Effector memory CD4-positive, alpha-beta T cell (primary cell): Measurements from ENCODE around the gene MICU1.

ENCODE experiments used
- DNase-seq, 3 donors: peaks; one replicate each; pipeline ENCODE4 v3.0.0-alpha.2; 2020
- H3K27ac ChIP-seq: 2 replicates; pipeline ENCODE4 v1.7.0; 2013; ENCODE audit warnings: mild to moderate bottlenecking, low read length, moderate library complexity; ENCODE audit not compliant: insufficient read depth, poor library complexity, severe bottlenecking
- H3K27me3 ChIP-seq: replicated peaks from 2 replicates; pipeline ENCODE4 v1.7.0; 2013; ENCODE audit warnings: mild to moderate bottlenecking, low read length; ENCODE audit not compliant: insufficient read depth, control insufficient read depth, poor library complexity, severe bottlenecking
- H3K36me3 ChIP-seq: 2 replicates; pipeline ENCODE4 v1.7.0; 2013; ENCODE audit warnings: mild to moderate bottlenecking, low read length, moderate library complexity; ENCODE audit not compliant: control insufficient read depth, insufficient read depth
- H3K4me1 ChIP-seq: 2 replicates; pipeline ENCODE4 v1.7.0; 2013; ENCODE audit warnings: low read length, mild to moderate bottlenecking; ENCODE audit not compliant: control insufficient read depth, insufficient read depth, poor library complexity, severe bottlenecking
- H3K4me3 ChIP-seq: 2 replicates; pipeline ENCODE4 v1.7.0; 2013; ENCODE audit warnings: low read length, low read depth, mild to moderate bottlenecking; ENCODE audit not compliant: insufficient read depth, poor library complexity, severe bottlenecking
- H3K9me3 ChIP-seq: 2 replicates; pipeline ENCODE4 v1.7.0; 2013; ENCODE audit warnings: mild to moderate bottlenecking, low read length, moderate library complexity; ENCODE audit not compliant: control insufficient read depth

Gene MICU1

DNA sequence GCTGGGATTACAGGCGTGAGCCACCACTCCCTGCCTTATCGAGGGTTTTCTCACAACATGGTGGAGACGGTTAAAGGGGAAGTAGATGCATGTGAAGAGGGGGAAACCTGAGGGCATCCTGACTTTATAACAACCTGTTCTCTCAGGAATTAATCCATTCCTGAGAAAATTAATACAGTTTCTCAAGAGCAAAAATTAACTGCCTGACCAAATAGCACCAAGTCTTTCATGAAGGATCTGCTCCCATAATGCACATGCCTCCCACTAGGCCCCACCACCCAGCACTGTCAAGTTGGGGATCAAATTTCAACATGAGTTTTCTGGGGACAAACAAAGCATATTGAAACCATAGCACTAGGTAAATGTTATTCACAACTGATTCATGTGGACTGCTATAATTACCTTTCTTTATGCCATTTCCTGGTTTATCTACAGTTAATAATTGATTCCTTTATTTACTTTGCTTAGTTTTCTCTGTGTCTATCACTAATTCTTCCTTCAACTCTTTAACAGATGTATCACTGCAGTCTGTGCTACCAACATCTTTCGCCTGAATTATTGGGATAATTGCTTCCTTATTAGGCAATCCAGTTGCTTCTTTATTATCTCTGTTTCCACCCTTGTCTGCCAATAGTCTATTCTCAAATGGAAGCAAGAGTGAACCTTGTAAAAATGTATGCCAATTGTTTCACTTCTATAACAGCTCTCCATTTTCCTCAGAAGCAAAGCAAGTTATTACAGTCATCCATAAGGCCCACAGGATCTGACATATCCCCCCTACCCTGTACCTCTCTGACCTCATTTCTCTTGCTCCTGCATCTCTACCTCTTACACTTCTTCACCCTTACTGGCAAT lies 12.9 kb upstream of the MICU1 start:
- Histone ChIP-seq H3K27me3 (no peaks in the 10 kb centered on the region), H3K36me3 (no peaks in the 10 kb centered on the region), H3K9me3 (no peaks in the 10 kb centered on the region), H3K27ac (no peak overlapping the region), H3K4me3 (no peak overlapping the region), H3K4me1 (no peaks in the 10 kb centered on the region)
- DNase-seq = no peak

GRCh38 chr10:72637398-72637857 lies 11.5 kb upstream of the MICU1 start:
- no peaks in the 10 kb centered on the region for H3K36me3 ChIP-seq
- DNase-seq = no peak
- H3K9me3 ChIP-seq = no peaks in the 10 kb centered on the region
- no peaks in the 10 kb centered on the region for H3K4me1 ChIP-seq
- H3K27me3 ChIP-seq = no peaks in the 10 kb centered on the region
- no peak overlapping the region for H3K27ac ChIP-seq
- H3K4me3 ChIP-seq = no peak overlapping the region

GRCh38 chr10:72630144-72630543 lies 4.3 kb upstream of the MICU1 start:
- Histone ChIP-seq H3K4me3 (no peak overlapping the region), H3K36me3 (no peaks in the 10 kb centered on the region), H3K9me3 (no peaks in the 10 kb centered on the region), H3K27me3 (no peaks in the 10 kb centered on the region), H3K4me1 (no peaks in the 10 kb centered on the region), H3K27ac (no peak overlapping the region)
- DNase-seq = no peak

GRCh38 chr10:72626444-72626754 lies 520 bp upstream of the MICU1 start:
- no peak overlapping the region for H3K27ac ChIP-seq

GRCh38 chr10:72625276-72625607 lies 637 bp downstream of the MICU1 start:
- no peaks in the 10 kb centered on the region for H3K27me3 ChIP-seq
- no peak for DNase-seq
- H3K9me3 ChIP-seq = no peaks in the 10 kb centered on the region
- no peaks in the 10 kb centered on the region for H3K4me1 ChIP-seq
- H3K4me3 ChIP-seq = peak overlapping the region; percentile 89
- no peaks in the 10 kb centered on the region for H3K36me3 ChIP-seq
- peak overlapping the region; percentile 57 for H3K27ac ChIP-seq

More at GRCh38 chr10:72626444-72626754, 520 bp upstream of the MICU1 start:
- DNase-seq = no peak
- Histone ChIP-seq H3K36me3 (no peaks in the 10 kb centered on the region), H3K27me3 (no peaks in the 10 kb centered on the region), H3K9me3 (no peaks in the 10 kb centered on the region), H3K4me1 (no peaks in the 10 kb centered on the region), H3K4me3 (peak overlapping the region; percentile 89)

GRCh38 chr10:72622271-72622670 lies 3.6 kb downstream of the MICU1 start:
- no peaks in the 10 kb centered on the region for H3K27me3 ChIP-seq
- H3K4me3 ChIP-seq = no peak overlapping the region
- no peak for DNase-seq
- H3K9me3 ChIP-seq = no peaks in the 10 kb centered on the region
- H3K4me1 ChIP-seq = no peaks in the 10 kb centered on the region
- H3K36me3 ChIP-seq = no peaks in the 10 kb centered on the region
- H3K27ac ChIP-seq = no peak overlapping the region

- Histone ChIP-seq H3K4me3 (no peak overlapping the region), H3K27ac (no peak overlapping the region), H3K9me3 (no peaks in the 10 kb centered on the region), H3K4me1 (no peaks in the 10 kb centered on the region), H3K27me3 (no peaks in the 10 kb centered on the region), H3K36me3 (no peaks in the 10 kb centered on the region)
- no peak for DNase-seq
Measured at GRCh38 chr10:72616716-72617115, 9.2 kb downstream of the MICU1 start.

DNA sequence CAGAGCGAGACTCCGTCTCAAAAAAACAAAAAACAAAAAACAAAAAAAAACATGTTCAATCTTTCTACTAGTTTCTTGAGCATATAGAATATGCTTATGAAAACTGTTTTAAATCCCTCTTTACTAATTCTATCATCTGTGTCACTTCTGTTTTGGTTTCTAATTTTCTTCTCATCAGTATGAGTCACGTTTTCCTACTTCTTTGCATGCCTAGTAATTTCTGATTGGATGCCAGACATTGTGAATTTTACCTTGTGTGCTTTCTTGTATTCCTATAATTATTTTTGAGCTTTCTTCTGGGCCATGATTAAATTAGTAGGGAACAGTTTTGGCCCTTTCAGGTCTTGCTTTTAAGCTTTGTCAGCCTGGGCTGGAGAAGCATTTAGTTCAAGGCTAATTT lies 9.9 kb downstream of the MICU1 start:
- H3K27ac ChIP-seq = no peak overlapping the region
- H3K9me3 ChIP-seq = no peaks in the 10 kb centered on the region
- no peaks in the 10 kb centered on the region for H3K4me1 ChIP-seq
- no peak for DNase-seq
- no peaks in the 10 kb centered on the region for H3K36me3 ChIP-seq
- H3K4me3 ChIP-seq = no peak overlapping the region
- H3K27me3 ChIP-seq = no peaks in the 10 kb centered on the region

GRCh38 chr10:72612203-72612826 lies 13.6 kb downstream of the MICU1 start:
- DNase-seq = no peak

GRCh38 chr10:72611783-72612182 lies 14.1 kb downstream of the MICU1 start:
- Histone ChIP-seq H3K27ac (no peak overlapping the region), H3K27me3 (no peaks in the 10 kb centered on the region), H3K4me1 (no peaks in the 10 kb centered on the region), H3K36me3 (no peaks in the 10 kb centered on the region), H3K9me3 (no peaks in the 10 kb centered on the region), H3K4me3 (no peak overlapping the region)
- no peak for DNase-seq

More at GRCh38 chr10:72612203-72612826, 13.6 kb downstream of the MICU1 start:
- Histone ChIP-seq H3K27me3 (no peaks in the 10 kb centered on the region), H3K27ac (no peak overlapping the region), H3K4me1 (no peaks in the 10 kb centered on the region), H3K4me3 (no peak overlapping the region), H3K9me3 (no peaks in the 10 kb centered on the region), H3K36me3 (no peaks in the 10 kb centered on the region)
